Transverse colon (tissue), 4 donors: ENCODE results near the gene BUB3. TPM values are rescaled to one million over a fixed set of nuclear protein-coding genes. Genes with fewer than 3 reads are reported as not detected.
A peak's percentile ranks its signal among the peaks of the same experiment; 100 is the strongest.

ENCODE experiments used
- DNase-seq: peaks from one replicate; pipeline ENCODE4 v3.0.0-alpha.2; 2019
- H3K27ac ChIP-seq, 4 donors: fragments of 200-600 bp; sonication (generic); 2 replicates each; pipeline ENCODE4 v1.5.1; 2016 to 2018; ENCODE audit warnings: inconsistent platforms in 4 of 4
- H3K27me3 ChIP-seq: fragments of 200-600 bp; sonication (generic); 2 replicates; pipeline ENCODE4 v1.5.1; 2017; ENCODE audit warnings: inconsistent platforms
- H3K36me3 ChIP-seq, 4 donors: fragments of 200-600 bp; sonication (generic); 2 replicates each; pipeline ENCODE4 v1.5.1; 2017 to 2019; ENCODE audit warnings: inconsistent platforms in 4 of 4
- H3K4me1 ChIP-seq, 4 donors: fragments of 200-600 bp; sonication (generic); 2 replicates each; pipeline ENCODE4 v1.5.1; 2017 to 2020; ENCODE audit warnings: inconsistent platforms in 4 of 4
- H3K4me3 ChIP-seq, 4 donors: fragments of 200-600 bp; sonication (generic); 1 replicate in 1 of 4; 2 replicates in 3 of 4; pipeline versions ENCODE4 v1.5.1 to v1.6.1; 2017 to 2019; ENCODE audit warnings: inconsistent platforms in 4 of 4
- H3K9me3 ChIP-seq, 2 donors: fragments of 200-600 bp; sonication (generic); 2 replicates each; pipeline ENCODE4 v1.5.1; 2017 to 2019; ENCODE audit warnings: inconsistent platforms in 2 of 2
- CTCF ChIP-seq, 5 experiments: fragments of 200-600 bp in 3 of 5; fragments of 450-650 bp in 2 of 5; sonication (generic) in 3 of 5; IDR thresholded peaks; 1 replicate in 2 of 5; 2 replicates in 3 of 5; pipeline ENCODE4 v1.5.1; 2016 to 2017; ENCODE audit warnings: antibody characterized with exemption in 5 of 5, inconsistent platforms in 3 of 5, mild to moderate bottlenecking in 2 of 5, moderate library complexity in 1 of 5
- EP300 ChIP-seq: sonication (generic); formaldehyde crosslinking; IDR thresholded peaks from one replicate; pipeline ENCODE4 v1.6.1; 2017; ENCODE audit warnings: antibody characterized with exemption, low read depth
- POLR2A ChIP-seq: fragments of 450-650 bp; IDR thresholded peaks from one replicate; pipeline ENCODE4 v1.6.1; 2016; ENCODE audit warnings: antibody characterized with exemption, mild to moderate bottlenecking, moderate library complexity
- POLR2AphosphoS5 ChIP-seq, 3 donors: sonication (generic); formaldehyde crosslinking; IDR thresholded peaks; one replicate each; pipeline ENCODE4 v1.6.1; 2016; ENCODE audit warnings: antibody characterized with exemption in 3 of 3
- WGBS, 2 donors: methylation state at CpG; one replicate each; pipeline ENCODE4 v1.1.5; 2018; ENCODE audit warnings: low coverage in 1 of 2; 5-methylcytosine and 5-hydroxymethylcytosine counted together
- in situ Hi-C, 4 donors: fragments of 200-750 bp; cut with MboI; loops; one replicate each; pipeline versions ENCODE4 v1.15.0 to v1.15.1; 2017; ENCODE audit warnings: low sequenced_read_pairs in 3 of 4, low pct_ligation_motif_present in 1 of 4, low pct_unique_long_range_greater_than_20kb in 1 of 4
- intact Hi-C: fragments of 100-400 bp; cut with DNase I; formaldehyde crosslinking; loops from one replicate; pipeline ENCODE4 v1.15.1; 2023; ENCODE audit warnings: low total_unique reads
- total RNA-seq, 4 donors: library from RNA; depleted of rRNA; stranded (reverse); fragments of >200 nt; gene quantifications; one replicate each; pipeline ENCODE4 v1.1.0, GENCODE V29; 2016

Gene BUB3
- total RNA-seq, 4 donors from 2014 or later = 22.1 to 91.1 (median 54.9) TPM

GRCh38 chr10:123140164-123140982 is 13.8 kb upstream of the BUB3 start:
- no peak for DNase-seq
- H3K36me3 ChIP-seq = no peaks in the 10 kb centered on the region
- 7 to 8% methylated on average over 3 to 43 of the region's 43 CpGs for whole genome bisulfite sequencing, 2 donors
- in situ Hi-C loops = loop anchor here in 1 of 4 donors (25.0 kb wide), 1 partner anchor 422 kb away; no protein-coding TSS in a partner anchor
- no peak overlapping the region for H3K27ac ChIP-seq
- TF ChIP-seq CTCF (IDR thresholded peaks at IDR 0.05) = no peak
- no peak for TF ChIP-seq POLR2A
- no peak for TF ChIP-seq EP300
- no peak for TF ChIP-seq POLR2AphosphoS5 (IDR thresholded peaks at IDR 0.05)
- peaks cover 100% of the 10 kb centered on the region for H3K27me3 ChIP-seq
- peaks cover 13 to 49% (median 31%) of the 10 kb centered on the region in 4 donors for H3K4me1 ChIP-seq
- peak overlapping the region in 1 of 4 donors; percentile 5 for H3K4me3 ChIP-seq
- intact Hi-C loops = no loop called here
- no peaks in the 10 kb centered on the region for H3K9me3 ChIP-seq

- 13% methylated on average over 6 of the region's 6 CpGs; no CpG with 5 or more reads in 1 of the 2 donors for WGBS, 2 donors
- Histone ChIP-seq H3K36me3 (no peaks in the 10 kb centered on the region), H3K4me1 (peaks cover 9 to 49% (median 26%) of the 10 kb centered on the region in 4 donors), H3K27me3 (peaks cover 100% of the 10 kb centered on the region), H3K27ac (no peak overlapping the region), H3K4me3 (no peak overlapping the region), H3K9me3 (no peaks in the 10 kb centered on the region)
- TF ChIP-seq POLR2A (no peak), EP300 (no peak), CTCF (IDR thresholded peaks at IDR 0.05) (no peak), POLR2AphosphoS5 (IDR thresholded peaks at IDR 0.05) (no peak)
- intact Hi-C loops = no loop called here
- in situ Hi-C loops = loop anchor here in 1 of 4 donors (25.0 kb wide), 1 partner anchor 421 kb away; no protein-coding TSS in a partner anchor
- no peak for DNase-seq
These were observed 13.2 kb upstream of the BUB3 start for GRCh38 chr10:123140983-123141390.

DNA sequence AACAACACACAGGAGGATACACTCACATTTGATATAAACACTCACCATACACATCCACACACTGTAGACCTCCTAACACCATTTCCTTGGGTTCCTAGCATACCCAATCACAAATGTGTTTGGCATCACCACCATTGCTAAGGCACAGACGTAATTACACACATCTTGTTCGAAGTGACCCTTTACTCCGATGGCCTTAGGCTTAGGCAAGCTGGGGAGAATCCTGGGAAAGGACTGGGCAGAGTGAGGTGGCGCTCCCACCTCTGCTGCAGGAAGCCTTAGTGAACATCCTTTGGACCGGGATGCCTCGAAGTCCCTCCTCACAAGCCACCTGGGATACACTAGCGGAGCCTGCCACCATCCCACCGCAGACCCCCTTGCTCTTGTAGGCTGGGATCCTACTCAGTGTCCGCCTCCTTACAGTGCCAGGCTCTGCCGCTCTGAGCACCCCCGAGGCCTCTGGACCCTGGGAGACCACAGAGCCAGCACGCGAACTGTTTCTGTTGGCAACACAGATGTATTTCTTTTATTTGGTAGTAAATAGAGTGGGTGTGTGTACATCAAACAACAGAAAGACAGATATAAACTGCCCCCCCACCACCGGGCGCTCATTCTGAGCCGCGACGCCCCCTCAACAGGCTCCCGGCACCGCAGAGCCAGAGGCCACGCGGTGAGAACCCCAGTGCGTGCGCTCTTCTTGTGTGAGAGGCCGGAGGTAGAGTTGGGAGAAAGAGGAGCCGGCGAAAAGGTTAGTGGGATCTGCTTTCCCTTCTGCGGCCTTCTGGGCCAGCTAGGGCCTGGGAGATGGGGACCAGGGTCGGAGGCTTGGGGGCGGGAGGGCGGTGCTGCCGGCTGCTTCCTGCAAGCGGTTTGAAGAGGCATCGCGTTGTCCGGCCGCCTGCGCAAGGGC is 12.2 kb upstream of the BUB3 start:
- no peak for TF ChIP-seq POLR2A
- no peak for TF ChIP-seq EP300
- no peak for TF ChIP-seq CTCF (IDR thresholded peaks at IDR 0.05)
- no peak for TF ChIP-seq POLR2AphosphoS5 (IDR thresholded peaks at IDR 0.05)
- Histone ChIP-seq H3K4me3 (no peak overlapping the region), H3K9me3 (no peaks in the 10 kb centered on the region), H3K27ac (no peak overlapping the region), H3K4me1 (peaks cover 6 to 44% (median 19%) of the 10 kb centered on the region in 4 donors), H3K27me3 (peaks cover 100% of the 10 kb centered on the region), H3K36me3 (no peaks in the 10 kb centered on the region)
- WGBS, 2 donors = 25 to 26% methylated on average over 13 to 38 of the region's 38 CpGs
- intact Hi-C loops (no loop called here), in situ Hi-C loops (loop anchor here in 1 of 4 donors (25.0 kb wide), 1 partner anchor 420 kb away; no protein-coding TSS in a partner anchor)
- no peak for DNase-seq

DNA sequence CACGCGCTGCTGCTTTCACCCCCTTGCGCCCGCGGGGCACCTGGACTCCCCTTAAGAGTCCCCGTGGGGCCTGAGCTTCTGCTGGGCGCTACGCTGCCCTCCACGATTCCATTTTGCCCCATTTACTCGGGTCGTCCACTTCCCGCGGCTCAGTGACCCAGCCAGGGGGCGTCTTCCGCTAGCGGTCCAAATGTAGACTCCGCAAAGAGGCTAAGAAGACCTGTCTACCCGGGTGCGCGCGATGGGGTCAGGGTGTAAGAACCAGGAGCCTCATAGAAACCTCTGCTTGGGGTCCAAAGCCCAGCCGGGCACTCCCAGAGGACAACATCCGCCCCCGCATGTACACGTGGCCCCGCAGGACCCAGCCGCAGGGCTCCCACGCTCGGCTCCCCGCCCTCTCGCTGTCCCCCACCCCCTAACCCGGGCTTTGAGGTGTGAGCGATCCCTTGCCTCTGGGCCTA is 11.5 kb upstream of the BUB3 start:
- H3K27ac ChIP-seq = no peak overlapping the region
- in situ Hi-C loops = loop anchor here in 1 of 4 donors (25.0 kb wide), 1 partner anchor 420 kb away; no protein-coding TSS in a partner anchor
- H3K36me3 ChIP-seq = no peaks in the 10 kb centered on the region
- no peak overlapping the region for H3K4me3 ChIP-seq
- peaks cover 0 to 40% (median 15%) of the 10 kb centered on the region in 4 donors for H3K4me1 ChIP-seq
- no peak for TF ChIP-seq POLR2A
- TF ChIP-seq EP300 = no peak
- TF ChIP-seq POLR2AphosphoS5 (IDR thresholded peaks at IDR 0.05) = no peak
- TF ChIP-seq CTCF (IDR thresholded peaks at IDR 0.05) = no peak
- H3K27me3 ChIP-seq = peaks cover 100% of the 10 kb centered on the region
- 14% methylated on average over 28 of the region's 33 CpGs; no CpG with 5 or more reads in 1 of the 2 donors for WGBS, 2 donors
- no peaks in the 10 kb centered on the region for H3K9me3 ChIP-seq
- no peak for DNase-seq
- intact Hi-C loops = no loop called here
